Fibroblast of villous mesenchyme (primary cell): ENCODE data around the gene TPPP3. TPM values are rescaled to one million over a fixed set of nuclear protein-coding genes. Genes with fewer than 3 reads are reported as not detected.
"Not testable (repeated sequence)": the region's sequence is repeated elsewhere in the genome, so short reads cannot be mapped to it uniquely, and the experiment has no call there.

Experiments
- DNase-seq: peaks from one replicate; pipeline ENCODE4 v3.0.0-alpha.2; 2010; ENCODE audit warnings: low read depth
- H3K4me3 ChIP-seq: 2 replicates; pipeline ENCODE4 v1.5.1; 2011; ENCODE audit warnings: low read depth, mild to moderate bottlenecking, low read length
- total RNA-seq: library from RNA; depleted of rRNA; stranded (reverse); fragments of >200 nt; gene quantifications from 2 replicates; pipeline ENCODE4 v1.2.3, GENCODE V29; 2012
- TF ChIP-seq, protein P1 (sequence below): IDR thresholded peaks from 2 replicates; pipeline ENCODE4 v1.5.1; 2012; ENCODE audit warnings: low read depth, mild to moderate bottlenecking, low read length; ENCODE audit not compliant: insufficient read depth

Gene TPPP3
- total RNA-seq, 1 donor, result 0.86 TPM

DNA sequence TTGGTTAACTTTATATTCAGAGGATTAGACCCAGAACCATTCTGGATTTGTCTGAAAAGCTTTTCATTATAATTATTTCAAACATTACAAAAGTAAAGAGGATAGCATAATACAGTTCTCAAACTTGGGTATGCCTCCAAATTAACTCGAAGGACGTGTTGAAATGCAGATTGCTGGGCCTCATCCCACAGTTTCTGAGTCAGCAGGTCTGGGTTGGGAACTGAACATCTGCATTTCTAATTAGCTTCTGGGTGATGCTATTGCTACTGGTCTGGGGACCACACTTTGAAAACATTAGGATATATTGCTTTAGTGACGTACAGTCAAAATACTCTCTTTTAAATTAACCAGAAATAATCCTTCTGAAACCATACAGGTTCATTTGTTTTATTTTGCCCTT, 10.0 kb downstream of the TPPP3 start:
- TF ChIP-seq, protein P1, sequence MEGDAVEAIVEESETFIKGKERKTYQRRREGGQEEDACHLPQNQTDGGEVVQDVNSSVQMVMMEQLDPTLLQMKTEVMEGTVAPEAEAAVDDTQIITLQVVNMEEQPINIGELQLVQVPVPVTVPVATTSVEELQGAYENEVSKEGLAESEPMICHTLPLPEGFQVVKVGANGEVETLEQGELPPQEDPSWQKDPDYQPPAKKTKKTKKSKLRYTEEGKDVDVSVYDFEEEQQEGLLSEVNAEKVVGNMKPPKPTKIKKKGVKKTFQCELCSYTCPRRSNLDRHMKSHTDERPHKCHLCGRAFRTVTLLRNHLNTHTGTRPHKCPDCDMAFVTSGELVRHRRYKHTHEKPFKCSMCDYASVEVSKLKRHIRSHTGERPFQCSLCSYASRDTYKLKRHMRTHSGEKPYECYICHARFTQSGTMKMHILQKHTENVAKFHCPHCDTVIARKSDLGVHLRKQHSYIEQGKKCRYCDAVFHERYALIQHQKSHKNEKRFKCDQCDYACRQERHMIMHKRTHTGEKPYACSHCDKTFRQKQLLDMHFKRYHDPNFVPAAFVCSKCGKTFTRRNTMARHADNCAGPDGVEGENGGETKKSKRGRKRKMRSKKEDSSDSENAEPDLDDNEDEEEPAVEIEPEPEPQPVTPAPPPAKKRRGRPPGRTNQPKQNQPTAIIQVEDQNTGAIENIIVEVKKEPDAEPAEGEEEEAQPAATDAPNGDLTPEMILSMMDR, result no peak
- no peak for DNase-seq
- no peak overlapping the region for H3K4me3 ChIP-seq

DNA sequence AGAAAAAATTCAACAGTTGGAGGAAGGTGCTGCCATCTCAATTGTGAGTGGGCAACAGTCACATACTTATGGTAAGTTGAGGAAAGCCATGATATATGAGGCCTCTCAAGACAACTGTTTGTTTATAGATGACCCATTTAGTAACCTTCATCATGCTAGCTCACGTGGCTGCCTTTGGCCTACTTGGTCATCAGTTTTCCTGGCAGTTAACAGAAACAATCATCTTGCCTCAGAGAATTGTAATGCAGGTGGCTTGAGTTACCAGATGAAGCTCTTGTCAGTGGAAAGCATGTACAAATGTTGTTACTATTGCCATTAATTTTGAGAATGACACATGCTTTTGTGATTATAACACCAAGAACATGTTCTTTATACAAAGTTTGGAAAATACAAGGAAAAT, 14.7 kb downstream of the TPPP3 start:
- DNase-seq, result no peak
- H3K4me3 ChIP-seq, result no peak overlapping the region
- TF ChIP-seq, protein P1, result no peak

DNA sequence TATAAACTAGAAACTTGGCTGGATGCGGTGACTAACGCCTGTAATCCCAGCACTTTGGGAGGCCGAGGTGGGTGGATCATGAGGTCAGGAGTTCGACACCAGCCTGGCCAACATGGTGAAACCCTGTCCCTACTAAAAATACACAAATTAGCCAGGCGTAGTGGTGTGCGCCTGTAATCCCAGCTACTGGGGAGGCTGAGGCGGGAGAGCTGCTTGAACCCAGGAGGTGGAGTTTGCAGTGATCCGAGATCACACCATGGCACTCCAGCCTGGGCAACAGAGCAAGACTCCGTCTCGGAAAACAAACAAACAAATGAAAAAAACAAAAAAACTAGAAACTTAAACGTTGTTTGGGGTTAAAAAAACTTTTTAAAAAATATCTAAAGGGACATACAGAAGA, 17.3 kb downstream of the TPPP3 start:
- not testable (repeated sequence) for DNase-seq, H3K4me3 ChIP-seq

DNA sequence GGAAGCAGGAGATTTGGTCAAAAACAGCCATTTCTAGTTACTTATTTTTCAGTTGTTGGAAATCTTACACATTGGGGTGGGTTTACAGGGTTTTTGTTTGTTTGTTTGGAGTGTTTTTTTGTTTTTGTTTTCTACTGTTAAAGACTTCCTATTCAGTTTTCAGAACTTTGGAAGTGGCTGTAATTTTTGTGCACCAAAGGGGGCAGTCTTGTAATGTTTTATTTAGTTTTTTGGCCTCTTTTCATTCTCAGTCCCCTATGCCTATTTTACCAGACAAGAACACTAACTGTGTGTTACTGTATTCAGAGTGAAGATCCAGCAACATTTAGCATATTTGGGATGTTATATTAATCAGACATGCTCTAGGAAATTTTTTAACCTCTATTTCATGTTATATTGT, 20.6 kb downstream of the TPPP3 start:
- H3K4me3 ChIP-seq, result no peak overlapping the region
- TF ChIP-seq, protein P1, result peak; percentile 49
- DNase-seq, result peak; percentile 41

DNA sequence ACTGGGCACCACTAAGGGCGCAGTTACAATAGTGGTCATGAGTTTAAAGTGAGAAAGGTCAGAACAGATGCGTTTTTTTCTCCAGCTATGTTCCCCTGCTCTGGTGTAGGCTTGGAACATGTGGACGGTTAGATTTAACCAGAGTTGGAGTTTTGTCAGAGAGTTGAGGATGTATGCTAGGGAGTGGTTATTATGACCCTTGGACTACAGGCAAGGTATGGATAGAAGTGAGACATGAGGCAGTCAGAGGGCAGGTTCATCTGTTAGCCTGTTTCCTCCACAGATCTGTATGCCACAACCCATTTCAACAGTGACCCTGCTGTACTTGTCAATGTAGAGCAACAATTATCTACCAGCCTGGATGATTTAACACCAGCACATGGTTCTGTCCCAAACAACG, 22.6 kb downstream of the TPPP3 start:
- H3K4me3 ChIP-seq, result no peak overlapping the region
- DNase-seq, result no peak
- TF ChIP-seq, protein P1, result no peak

DNA sequence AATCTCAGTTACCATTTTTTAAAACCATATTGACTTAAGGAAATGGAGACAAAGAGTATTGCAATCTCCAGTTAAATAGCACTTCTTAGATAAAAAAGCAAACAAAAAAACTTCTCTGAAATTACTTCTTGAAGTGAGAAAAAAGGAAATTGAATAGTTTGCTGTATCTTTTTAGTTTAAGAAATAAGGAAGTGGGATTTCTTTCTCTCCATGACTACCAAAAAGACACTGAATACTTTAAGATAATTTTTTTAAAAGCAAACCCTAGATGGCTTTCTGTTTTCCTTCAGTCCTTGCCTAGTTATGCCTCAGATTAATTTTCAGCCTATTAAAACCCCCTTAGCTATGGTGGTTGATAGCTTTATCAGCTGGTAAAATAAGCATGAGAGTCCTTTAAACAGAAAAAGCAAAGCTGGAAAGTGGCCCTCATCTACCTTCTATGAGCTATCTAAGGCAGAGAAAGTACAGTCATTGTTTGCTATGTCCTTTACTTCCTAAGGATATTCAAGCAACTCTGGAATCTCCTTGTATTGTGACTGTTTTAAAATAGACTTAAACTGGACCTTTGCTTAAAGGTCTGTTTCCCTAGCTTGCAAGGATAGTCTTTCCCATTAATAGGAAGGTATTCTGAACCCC, 28.6 kb downstream of the TPPP3 start:
- TF ChIP-seq, protein P1, result no peak
- H3K4me3 ChIP-seq, result no peak overlapping the region
- no peak for DNase-seq

DNA sequence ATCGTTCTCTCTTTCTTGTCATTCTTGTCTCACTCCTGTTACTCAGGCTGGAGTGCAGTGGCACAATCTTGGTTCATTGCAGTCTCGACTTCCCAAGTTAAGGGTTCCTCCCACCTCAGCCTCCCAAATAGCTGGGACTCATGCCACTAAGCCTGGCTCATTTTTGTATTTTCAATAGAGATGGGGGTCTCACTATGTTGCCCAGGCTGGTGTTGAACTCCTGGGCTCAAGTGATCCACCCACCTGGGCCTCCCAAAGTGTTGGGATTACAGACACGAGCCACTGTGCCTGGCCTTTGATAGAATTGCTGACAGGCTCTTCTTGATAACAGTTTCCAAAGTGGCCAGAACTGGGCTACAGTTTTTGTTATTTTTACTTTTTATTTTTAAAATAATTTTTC, 32.3 kb downstream of the TPPP3 start:
- DNase-seq, result no peak
- no peak overlapping the region for H3K4me3 ChIP-seq
- TF ChIP-seq, protein P1, result no peak

DNA sequence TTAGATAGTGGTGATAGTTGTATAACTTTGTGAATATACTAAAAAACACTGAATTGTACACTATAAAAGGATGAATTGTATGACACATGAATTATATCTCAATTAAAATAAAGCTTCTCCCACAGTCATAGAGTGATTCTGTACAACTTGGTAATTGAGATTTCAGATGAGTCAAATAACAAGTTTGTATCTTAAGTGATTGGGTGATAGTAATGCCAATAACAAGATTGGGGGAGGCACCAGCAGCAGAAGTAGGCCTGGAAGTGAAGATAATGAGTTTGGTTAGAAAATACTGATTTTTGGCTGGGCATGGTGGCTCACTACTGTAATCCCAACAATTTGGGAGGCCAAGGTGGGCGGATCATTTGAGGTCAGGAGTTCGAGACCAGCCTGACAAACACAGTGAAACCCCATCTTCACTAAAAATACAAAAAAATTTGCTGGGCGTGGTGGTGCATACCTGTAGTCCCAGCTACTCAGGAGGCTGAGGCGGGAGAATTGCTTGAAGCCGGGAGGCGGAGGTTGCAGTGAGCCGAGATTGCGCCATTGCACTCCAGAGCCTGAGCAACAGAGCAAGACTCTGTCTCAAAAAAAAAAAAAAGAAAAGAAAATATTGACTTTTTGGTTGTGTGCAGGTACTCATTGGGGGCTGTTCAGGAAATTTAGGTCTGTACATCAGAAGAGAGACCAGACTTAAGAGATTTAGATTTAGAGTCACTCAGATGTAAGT, 33.6 kb downstream of the TPPP3 start:
- not testable (repeated sequence) for DNase-seq, H3K4me3 ChIP-seq
